WTC11 (cell line): ENCODE data around the gene LETM1. TPM values are rescaled to one million over a fixed set of nuclear protein-coding genes. Genes with fewer than 3 reads are reported as not detected.

ENCODE experiments used
- ATAC-seq: fragments of 200-7000 bp; cut with Tn5 transposase; 2 replicates; pipeline ENCODE4 v1.10.0; 2021; ENCODE audit warnings: mild to moderate bottlenecking, moderate library complexity
- CTCF ChIA-PET: fragments of 300-600 bp; sonication (Branson Sonifier 250); formaldehyde crosslinking; loops from one replicate; lab custom pipeline; 2021; ENCODE audit warnings: antibody characterized with exemption; lab: Charles Lee
- POLR2A ChIA-PET: fragments of 350-600 bp; sonication (Branson Sonifier 250); formaldehyde crosslinking; loops from one replicate; lab custom pipeline; 2021; ENCODE audit warnings: antibody characterized with exemption; lab: Charles Lee
- DNase-seq: peaks from one replicate; pipeline ENCODE4 v3.0.0; 2021; ENCODE audit warnings: low spot score
- H3K27ac Mint-ChIP-seq: 2 replicates; pipeline ENCODE4 v1.8.0; 2021; ENCODE audit warnings: mixed read lengths
- H3K27me3 Mint-ChIP-seq: 2 replicates; pipeline ENCODE4 v1.8.0; 2021; ENCODE audit warnings: low read depth, mild to moderate bottlenecking, moderate library complexity, mixed read lengths
- H3K36me3 Mint-ChIP-seq: 2 replicates; pipeline ENCODE4 v1.8.0; 2021; ENCODE audit warnings: mixed read lengths
- H3K4me1 Mint-ChIP-seq: 2 replicates; pipeline ENCODE4 v1.8.0; 2022; ENCODE audit warnings: mixed read lengths
- H3K4me3 Mint-ChIP-seq: 2 replicates; pipeline ENCODE4 v1.8.0; 2021; ENCODE audit warnings: mild to moderate bottlenecking, moderate library complexity, mixed read lengths
- H3K9me3 Mint-ChIP-seq: 2 replicates; pipeline ENCODE4 v1.8.0; 2021; ENCODE audit warnings: mixed read lengths
- EMX1 ChIP-seq: fragments of 250-450 bp; sonication (Bioruptor Pico); IDR thresholded peaks from 2 replicates; pipeline ENCODE4 v1.8.0; 2021; ENCODE audit warnings: mild to moderate bottlenecking
- GABPB1 ChIP-seq: sonication (generic); formaldehyde crosslinking; IDR thresholded peaks from 2 replicates; pipeline ENCODE4 v1.8.1; 2023; ENCODE audit warnings: mild to moderate bottlenecking, missing genetic modification reagents
- GRHL2 ChIP-seq: fragments of 250-450 bp; sonication (Bioruptor Pico); IDR thresholded peaks from 2 replicates; pipeline ENCODE4 v1.8.0; 2022; ENCODE audit warnings: mild to moderate bottlenecking, moderate library complexity; ENCODE audit not compliant: insufficient replicate concordance, severe bottlenecking
- NFATC4 ChIP-seq: fragments of 250-450 bp; sonication (Bioruptor Pico); IDR thresholded peaks from 2 replicates; pipeline ENCODE4 v1.9.0; 2021; ENCODE audit warnings: mild to moderate bottlenecking
- RORB ChIP-seq: fragments of 250-450 bp; sonication (Bioruptor Pico); IDR thresholded peaks from 2 replicates; pipeline ENCODE4 v1.9.0; 2021; ENCODE audit warnings: mild to moderate bottlenecking
- SMAD4 ChIP-seq: sonication (generic); formaldehyde crosslinking; IDR thresholded peaks from 2 replicates; pipeline ENCODE4 v1.8.0; 2022; ENCODE audit warnings: mild to moderate bottlenecking, missing genetic modification reagents
- ZNF138 ChIP-seq: sonication (generic); formaldehyde crosslinking; conservative IDR thresholded peaks from 2 replicates; pipeline ENCODE4 v1.8.1; 2022; ENCODE audit warnings: mild to moderate bottlenecking, moderate library complexity, missing genetic modification reagents
- ZNF232 ChIP-seq: sonication (generic); formaldehyde crosslinking; IDR thresholded peaks from 2 replicates; pipeline ENCODE4 v1.8.0; 2022; ENCODE audit warnings: mild to moderate bottlenecking, missing genetic modification reagents
- ZNF396 ChIP-seq: fragments of 250-450 bp; sonication (Bioruptor Pico); IDR thresholded peaks from 2 replicates; pipeline ENCODE4 v1.8.0; 2021; ENCODE audit warnings: mild to moderate bottlenecking, moderate library complexity, borderline replicate concordance
- ZNF671 ChIP-seq: fragments of 250-450 bp; sonication (Bioruptor Pico); IDR thresholded peaks from 2 replicates; pipeline ENCODE4 v1.8.0; 2021; ENCODE audit warnings: mild to moderate bottlenecking
- total RNA-seq: library from RNA; stranded (reverse); gene quantifications from 3 replicates; pipeline ENCODE4 v1.2.3, GENCODE V29; 2021
- TF ChIP-seq, protein P1 (sequence below): sonication (generic); formaldehyde crosslinking; IDR thresholded peaks from 2 replicates; pipeline ENCODE4 v1.8.0; 2023; ENCODE audit warnings: missing genetic modification reagents, mild to moderate bottlenecking, borderline replicate concordance
- TF ChIP-seq, protein P2 (sequence below): sonication (generic); formaldehyde crosslinking; IDR thresholded peaks from 2 replicates; pipeline ENCODE4 v1.8.0; 2023; ENCODE audit warnings: mild to moderate bottlenecking, missing genetic modification reagents
- TF ChIP-seq, protein P3 (sequence below): sonication (generic); formaldehyde crosslinking; IDR thresholded peaks from 2 replicates; pipeline ENCODE4 v1.8.1; 2023; ENCODE audit warnings: mild to moderate bottlenecking, missing genetic modification reagents, moderate library complexity
- TF ChIP-seq, protein P4 (sequence below): sonication (generic); formaldehyde crosslinking; IDR thresholded peaks from 2 replicates; pipeline ENCODE4 v1.8.1; 2022; ENCODE audit warnings: low read depth, mild to moderate bottlenecking, moderate library complexity, missing genetic modification reagents, borderline replicate concordance
- TF ChIP-seq, protein P5 (sequence below): sonication (generic); formaldehyde crosslinking; IDR thresholded peaks from 2 replicates; pipeline ENCODE4 v1.8.0; 2022; ENCODE audit warnings: mild to moderate bottlenecking, missing genetic modification reagents
- TF ChIP-seq, protein P6 (sequence below): fragments of 250-450 bp; sonication (Bioruptor Pico); conservative IDR thresholded peaks from 2 replicates; pipeline ENCODE4 v1.9.0; 2021; ENCODE audit warnings: mild to moderate bottlenecking
- TF ChIP-seq, protein P7 (sequence below): sonication (generic); formaldehyde crosslinking; IDR thresholded peaks from 2 replicates; pipeline ENCODE4 v1.8.1; 2023; ENCODE audit warnings: mild to moderate bottlenecking, missing genetic modification reagents
- TF ChIP-seq, protein P8 (sequence below): sonication (generic); formaldehyde crosslinking; IDR thresholded peaks from 2 replicates; pipeline ENCODE4 v1.8.1; 2023; ENCODE audit warnings: mild to moderate bottlenecking, missing genetic modification reagents, borderline replicate concordance

LETM1 gene
- total RNA-seq, 1 experiment from 2014 or later, result 66.7 TPM

DNA sequence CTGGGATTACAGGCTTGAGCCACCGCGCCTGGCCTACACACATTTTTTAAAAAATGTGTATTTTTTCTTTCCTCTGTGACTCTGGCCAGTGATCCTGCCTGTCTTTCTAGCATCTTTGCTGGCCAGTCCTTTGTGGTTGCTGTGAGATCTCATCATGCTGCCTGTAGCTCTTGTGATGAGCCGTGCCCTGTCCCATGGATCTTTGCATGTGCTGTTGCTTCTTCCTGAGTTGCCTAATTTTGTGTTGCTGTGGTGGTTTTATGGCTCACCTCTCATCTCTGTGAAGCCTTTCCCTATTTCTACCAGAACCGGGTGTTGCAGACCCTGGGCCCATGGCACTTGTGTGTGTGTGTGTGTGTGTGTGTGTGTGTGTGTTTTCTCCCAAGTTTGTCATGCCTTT is 23.5 kb upstream of the LETM1 start (continued):
- TF ChIP-seq, protein P1, sequence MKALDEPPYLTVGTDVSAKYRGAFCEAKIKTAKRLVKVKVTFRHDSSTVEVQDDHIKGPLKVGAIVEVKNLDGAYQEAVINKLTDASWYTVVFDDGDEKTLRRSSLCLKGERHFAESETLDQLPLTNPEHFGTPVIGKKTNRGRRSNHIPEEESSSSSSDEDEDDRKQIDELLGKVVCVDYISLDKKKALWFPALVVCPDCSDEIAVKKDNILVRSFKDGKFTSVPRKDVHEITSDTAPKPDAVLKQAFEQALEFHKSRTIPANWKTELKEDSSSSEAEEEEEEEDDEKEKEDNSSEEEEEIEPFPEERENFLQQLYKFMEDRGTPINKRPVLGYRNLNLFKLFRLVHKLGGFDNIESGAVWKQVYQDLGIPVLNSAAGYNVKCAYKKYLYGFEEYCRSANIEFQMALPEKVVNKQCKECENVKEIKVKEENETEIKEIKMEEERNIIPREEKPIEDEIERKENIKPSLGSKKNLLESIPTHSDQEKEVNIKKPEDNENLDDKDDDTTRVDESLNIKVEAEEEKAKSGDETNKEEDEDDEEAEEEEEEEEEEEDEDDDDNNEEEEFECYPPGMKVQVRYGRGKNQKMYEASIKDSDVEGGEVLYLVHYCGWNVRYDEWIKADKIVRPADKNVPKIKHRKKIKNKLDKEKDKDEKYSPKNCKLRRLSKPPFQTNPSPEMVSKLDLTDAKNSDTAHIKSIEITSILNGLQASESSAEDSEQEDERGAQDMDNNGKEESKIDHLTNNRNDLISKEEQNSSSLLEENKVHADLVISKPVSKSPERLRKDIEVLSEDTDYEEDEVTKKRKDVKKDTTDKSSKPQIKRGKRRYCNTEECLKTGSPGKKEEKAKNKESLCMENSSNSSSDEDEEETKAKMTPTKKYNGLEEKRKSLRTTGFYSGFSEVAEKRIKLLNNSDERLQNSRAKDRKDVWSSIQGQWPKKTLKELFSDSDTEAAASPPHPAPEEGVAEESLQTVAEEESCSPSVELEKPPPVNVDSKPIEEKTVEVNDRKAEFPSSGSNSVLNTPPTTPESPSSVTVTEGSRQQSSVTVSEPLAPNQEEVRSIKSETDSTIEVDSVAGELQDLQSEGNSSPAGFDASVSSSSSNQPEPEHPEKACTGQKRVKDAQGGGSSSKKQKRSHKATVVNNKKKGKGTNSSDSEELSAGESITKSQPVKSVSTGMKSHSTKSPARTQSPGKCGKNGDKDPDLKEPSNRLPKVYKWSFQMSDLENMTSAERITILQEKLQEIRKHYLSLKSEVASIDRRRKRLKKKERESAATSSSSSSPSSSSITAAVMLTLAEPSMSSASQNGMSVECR, result no peak
- TF ChIP-seq ZNF671 (CRISPR knock-in tag) (no peak), SMAD4 (CRISPR knock-in tag) (no peak), ZNF138 (CRISPR knock-in tag) (no peak)
- TF ChIP-seq, protein P2, sequence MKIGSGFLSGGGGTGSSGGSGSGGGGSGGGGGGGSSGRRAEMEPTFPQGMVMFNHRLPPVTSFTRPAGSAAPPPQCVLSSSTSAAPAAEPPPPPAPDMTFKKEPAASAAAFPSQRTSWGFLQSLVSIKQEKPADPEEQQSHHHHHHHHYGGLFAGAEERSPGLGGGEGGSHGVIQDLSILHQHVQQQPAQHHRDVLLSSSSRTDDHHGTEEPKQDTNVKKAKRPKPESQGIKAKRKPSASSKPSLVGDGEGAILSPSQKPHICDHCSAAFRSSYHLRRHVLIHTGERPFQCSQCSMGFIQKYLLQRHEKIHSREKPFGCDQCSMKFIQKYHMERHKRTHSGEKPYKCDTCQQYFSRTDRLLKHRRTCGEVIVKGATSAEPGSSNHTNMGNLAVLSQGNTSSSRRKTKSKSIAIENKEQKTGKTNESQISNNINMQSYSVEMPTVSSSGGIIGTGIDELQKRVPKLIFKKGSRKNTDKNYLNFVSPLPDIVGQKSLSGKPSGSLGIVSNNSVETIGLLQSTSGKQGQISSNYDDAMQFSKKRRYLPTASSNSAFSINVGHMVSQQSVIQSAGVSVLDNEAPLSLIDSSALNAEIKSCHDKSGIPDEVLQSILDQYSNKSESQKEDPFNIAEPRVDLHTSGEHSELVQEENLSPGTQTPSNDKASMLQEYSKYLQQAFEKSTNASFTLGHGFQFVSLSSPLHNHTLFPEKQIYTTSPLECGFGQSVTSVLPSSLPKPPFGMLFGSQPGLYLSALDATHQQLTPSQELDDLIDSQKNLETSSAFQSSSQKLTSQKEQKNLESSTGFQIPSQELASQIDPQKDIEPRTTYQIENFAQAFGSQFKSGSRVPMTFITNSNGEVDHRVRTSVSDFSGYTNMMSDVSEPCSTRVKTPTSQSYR (CRISPR knock-in tag), result no peak
- TF ChIP-seq, protein P3, sequence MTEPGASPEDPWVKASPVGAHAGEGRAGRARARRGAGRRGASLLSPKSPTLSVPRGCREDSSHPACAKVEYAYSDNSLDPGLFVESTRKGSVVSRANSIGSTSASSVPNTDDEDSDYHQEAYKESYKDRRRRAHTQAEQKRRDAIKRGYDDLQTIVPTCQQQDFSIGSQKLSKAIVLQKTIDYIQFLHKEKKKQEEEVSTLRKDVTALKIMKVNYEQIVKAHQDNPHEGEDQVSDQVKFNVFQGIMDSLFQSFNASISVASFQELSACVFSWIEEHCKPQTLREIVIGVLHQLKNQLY, result no peak

DNA sequence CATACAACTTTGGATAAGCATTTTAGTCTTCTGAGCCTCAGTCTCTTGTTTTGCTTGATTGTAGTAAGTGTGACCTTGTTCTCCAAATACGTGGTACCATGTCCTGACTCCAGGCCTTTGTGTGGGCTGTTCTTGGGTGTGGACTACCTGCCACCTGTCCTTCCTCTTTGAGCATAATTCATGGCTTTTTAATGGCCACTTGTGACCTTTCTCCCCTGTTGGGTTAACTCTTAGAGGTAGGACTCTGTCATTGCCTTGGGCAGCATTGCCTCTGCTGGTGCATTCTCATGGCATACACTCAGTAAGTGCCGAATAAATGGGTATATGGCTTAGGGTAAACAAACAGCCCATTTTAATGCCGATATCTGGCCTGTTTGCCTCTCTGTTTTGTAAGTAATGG is 18.2 kb upstream of the LETM1 start:
- ATAC-seq, result no peak
- Mint-ChIP-seq H3K27ac (no peak overlapping the region; the same call in 1 of the 2 replicates), H3K4me3 (peak overlapping the region; percentile 7), H3K36me3 (no peaks in the 10 kb centered on the region), H3K4me1 (peaks cover 34% of the 10 kb centered on the region), H3K27me3 (peaks cover 13% of the 10 kb centered on the region), H3K9me3 (no peaks in the 10 kb centered on the region)
- DNase-seq, result no peak
- ChIA-PET CTCF (interaction anchor here (1.3 to 2.1 kb wide), 2 partner anchors 38 to 64 kb away, joined by 3 to 6 read pairs; no protein-coding TSS in a partner anchor), POLR2A (no interaction called here)
- TF ChIP-seq ZNF396 (CRISPR knock-in tag) (no peak), ZNF232 (CRISPR knock-in tag) (no peak), RORB (CRISPR knock-in tag) (no peak), EMX1 (CRISPR knock-in tag) (no peak), GRHL2 (CRISPR knock-in tag) (no peak), GABPB1 (CRISPR knock-in tag) (no peak), NFATC4 (CRISPR knock-in tag) (no peak)
- TF ChIP-seq, protein P4, sequence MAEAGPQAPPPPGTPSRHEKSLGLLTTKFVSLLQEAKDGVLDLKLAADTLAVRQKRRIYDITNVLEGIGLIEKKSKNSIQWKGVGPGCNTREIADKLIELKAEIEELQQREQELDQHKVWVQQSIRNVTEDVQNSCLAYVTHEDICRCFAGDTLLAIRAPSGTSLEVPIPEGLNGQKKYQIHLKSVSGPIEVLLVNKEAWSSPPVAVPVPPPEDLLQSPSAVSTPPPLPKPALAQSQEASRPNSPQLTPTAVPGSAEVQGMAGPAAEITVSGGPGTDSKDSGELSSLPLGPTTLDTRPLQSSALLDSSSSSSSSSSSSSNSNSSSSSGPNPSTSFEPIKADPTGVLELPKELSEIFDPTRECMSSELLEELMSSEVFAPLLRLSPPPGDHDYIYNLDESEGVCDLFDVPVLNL (CRISPR knock-in tag), result no peak
- TF ChIP-seq, protein P5, sequence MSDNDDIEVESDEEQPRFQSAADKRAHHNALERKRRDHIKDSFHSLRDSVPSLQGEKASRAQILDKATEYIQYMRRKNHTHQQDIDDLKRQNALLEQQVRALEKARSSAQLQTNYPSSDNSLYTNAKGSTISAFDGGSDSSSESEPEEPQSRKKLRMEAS (CRISPR knock-in tag), result no peak
- TF ChIP-seq, protein P6, sequence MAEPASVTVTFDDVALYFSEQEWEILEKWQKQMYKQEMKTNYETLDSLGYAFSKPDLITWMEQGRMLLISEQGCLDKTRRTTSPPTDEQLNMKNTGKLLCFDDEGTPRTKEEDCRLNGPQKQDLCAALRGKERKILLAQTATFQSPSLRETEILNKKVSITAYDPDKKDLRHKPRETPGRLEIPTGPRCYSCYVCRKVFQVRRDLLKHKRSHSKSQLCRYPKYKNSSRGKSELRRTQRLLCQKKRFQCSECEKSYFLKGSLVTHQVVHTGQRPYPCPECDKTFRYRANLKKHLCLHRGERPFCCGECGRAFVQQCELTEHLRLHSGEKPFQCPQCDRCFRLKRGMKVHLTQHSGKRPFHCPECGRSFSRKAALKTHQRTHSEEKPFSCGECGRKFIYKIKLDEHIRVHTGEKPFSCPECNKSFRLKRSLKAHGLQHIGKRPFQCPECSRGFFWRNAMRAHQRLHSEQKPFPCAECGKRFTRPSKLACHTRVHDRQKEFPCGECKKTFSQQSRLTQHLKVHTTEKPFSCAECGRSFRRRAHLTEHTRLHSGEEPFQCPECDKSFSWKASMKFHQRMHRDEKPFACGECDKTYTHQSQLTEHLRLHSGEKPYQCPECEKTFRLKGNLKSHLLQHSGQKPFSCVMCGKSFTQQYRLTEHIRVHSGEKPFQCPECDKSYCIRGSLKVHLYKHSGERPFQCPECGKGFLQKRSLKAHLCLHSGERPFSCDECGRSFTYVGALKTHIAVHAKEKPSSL (CRISPR knock-in tag), result no peak
- TF ChIP-seq, protein P7, sequence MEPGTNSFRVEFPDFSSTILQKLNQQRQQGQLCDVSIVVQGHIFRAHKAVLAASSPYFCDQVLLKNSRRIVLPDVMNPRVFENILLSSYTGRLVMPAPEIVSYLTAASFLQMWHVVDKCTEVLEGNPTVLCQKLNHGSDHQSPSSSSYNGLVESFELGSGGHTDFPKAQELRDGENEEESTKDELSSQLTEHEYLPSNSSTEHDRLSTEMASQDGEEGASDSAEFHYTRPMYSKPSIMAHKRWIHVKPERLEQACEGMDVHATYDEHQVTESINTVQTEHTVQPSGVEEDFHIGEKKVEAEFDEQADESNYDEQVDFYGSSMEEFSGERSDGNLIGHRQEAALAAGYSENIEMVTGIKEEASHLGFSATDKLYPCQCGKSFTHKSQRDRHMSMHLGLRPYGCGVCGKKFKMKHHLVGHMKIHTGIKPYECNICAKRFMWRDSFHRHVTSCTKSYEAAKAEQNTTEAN, result no peak
- TF ChIP-seq, protein P8, sequence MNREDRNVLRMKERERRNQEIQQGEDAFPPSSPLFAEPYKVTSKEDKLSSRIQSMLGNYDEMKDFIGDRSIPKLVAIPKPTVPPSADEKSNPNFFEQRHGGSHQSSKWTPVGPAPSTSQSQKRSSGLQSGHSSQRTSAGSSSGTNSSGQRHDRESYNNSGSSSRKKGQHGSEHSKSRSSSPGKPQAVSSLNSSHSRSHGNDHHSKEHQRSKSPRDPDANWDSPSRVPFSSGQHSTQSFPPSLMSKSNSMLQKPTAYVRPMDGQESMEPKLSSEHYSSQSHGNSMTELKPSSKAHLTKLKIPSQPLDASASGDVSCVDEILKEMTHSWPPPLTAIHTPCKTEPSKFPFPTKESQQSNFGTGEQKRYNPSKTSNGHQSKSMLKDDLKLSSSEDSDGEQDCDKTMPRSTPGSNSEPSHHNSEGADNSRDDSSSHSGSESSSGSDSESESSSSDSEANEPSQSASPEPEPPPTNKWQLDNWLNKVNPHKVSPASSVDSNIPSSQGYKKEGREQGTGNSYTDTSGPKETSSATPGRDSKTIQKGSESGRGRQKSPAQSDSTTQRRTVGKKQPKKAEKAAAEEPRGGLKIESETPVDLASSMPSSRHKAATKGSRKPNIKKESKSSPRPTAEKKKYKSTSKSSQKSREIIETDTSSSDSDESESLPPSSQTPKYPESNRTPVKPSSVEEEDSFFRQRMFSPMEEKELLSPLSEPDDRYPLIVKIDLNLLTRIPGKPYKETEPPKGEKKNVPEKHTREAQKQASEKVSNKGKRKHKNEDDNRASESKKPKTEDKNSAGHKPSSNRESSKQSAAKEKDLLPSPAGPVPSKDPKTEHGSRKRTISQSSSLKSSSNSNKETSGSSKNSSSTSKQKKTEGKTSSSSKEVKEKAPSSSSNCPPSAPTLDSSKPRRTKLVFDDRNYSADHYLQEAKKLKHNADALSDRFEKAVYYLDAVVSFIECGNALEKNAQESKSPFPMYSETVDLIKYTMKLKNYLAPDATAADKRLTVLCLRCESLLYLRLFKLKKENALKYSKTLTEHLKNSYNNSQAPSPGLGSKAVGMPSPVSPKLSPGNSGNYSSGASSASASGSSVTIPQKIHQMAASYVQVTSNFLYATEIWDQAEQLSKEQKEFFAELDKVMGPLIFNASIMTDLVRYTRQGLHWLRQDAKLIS (CRISPR knock-in tag), result no peak
